ENCODE data around the gene CERS6.

The CERS6 gene

GRCh38 chr2:168552450-168552856, 96.4 kb downstream of the CERS6 start:
- H3K27ac ChIP-seq: no peak overlapping the region
- TF ChIP-seq, protein P1, sequence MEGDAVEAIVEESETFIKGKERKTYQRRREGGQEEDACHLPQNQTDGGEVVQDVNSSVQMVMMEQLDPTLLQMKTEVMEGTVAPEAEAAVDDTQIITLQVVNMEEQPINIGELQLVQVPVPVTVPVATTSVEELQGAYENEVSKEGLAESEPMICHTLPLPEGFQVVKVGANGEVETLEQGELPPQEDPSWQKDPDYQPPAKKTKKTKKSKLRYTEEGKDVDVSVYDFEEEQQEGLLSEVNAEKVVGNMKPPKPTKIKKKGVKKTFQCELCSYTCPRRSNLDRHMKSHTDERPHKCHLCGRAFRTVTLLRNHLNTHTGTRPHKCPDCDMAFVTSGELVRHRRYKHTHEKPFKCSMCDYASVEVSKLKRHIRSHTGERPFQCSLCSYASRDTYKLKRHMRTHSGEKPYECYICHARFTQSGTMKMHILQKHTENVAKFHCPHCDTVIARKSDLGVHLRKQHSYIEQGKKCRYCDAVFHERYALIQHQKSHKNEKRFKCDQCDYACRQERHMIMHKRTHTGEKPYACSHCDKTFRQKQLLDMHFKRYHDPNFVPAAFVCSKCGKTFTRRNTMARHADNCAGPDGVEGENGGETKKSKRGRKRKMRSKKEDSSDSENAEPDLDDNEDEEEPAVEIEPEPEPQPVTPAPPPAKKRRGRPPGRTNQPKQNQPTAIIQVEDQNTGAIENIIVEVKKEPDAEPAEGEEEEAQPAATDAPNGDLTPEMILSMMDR (conservative IDR thresholded peaks at IDR 0.05): no peak
- TF ChIP-seq ZFX (IDR thresholded peaks at IDR 0.05): no peak

- H3K27ac ChIP-seq: no peak overlapping the region
- TF ChIP-seq, protein P1 (conservative IDR thresholded peaks at IDR 0.05): no peak
- no peak for TF ChIP-seq ZFX (IDR thresholded peaks at IDR 0.05)
These were observed 99.2 kb downstream of the CERS6 start for GRCh38 chr2:168555283-168555682.

DNA sequence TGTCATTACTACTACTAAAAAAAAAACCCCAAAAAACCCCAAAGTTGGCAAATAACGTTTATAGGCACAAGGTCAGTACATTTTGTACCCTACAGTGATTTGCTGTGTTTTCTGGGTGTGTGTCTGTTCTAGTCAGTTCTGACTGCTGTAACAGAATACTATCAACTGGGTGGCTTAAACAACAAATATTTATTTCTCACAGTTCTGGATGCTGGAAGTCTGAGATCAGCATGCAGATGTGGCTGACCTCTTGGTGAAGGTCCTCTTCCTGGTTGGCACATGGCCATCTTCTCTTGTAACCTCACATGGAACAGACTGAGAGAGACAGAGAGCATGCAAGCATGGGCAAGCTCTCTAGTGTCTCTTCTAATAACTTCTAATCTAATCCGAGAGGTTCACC, 103.1 kb downstream of the CERS6 start:
- H3K27ac ChIP-seq: no peak overlapping the region
- TF ChIP-seq, protein P1 (conservative IDR thresholded peaks at IDR 0.05): no peak
- TF ChIP-seq ZFX (IDR thresholded peaks at IDR 0.05): no peak

GRCh38 chr2:168560817-168561499, 104.9 kb downstream of the CERS6 start:
- no peak overlapping the region for H3K27ac ChIP-seq

DNA sequence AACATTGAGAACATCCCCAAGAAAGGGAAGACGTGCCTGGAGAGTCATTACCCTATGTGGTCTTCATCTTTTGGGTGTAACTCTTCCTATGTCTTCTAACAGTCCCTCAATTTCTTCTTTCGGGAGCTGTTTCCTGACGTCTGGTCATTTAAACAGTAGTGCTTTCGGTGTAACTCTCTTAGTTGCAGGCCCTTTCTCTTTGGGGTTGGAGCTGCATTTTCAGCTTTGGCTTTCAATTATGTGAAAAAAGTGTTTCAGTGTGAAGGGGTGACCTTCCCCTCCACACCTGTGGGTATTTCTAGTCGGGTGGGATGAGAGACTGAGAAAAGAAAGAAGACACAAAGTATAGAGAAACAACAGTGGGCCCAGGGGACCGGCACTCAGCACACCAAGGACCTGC, 105.9 kb downstream of the CERS6 start:
- TF ChIP-seq, protein P1 (conservative IDR thresholded peaks at IDR 0.05): no peak
- TF ChIP-seq ZFX (IDR thresholded peaks at IDR 0.05): no peak
- H3K27ac ChIP-seq: no peak overlapping the region

More at GRCh38 chr2:168560817-168561499, 104.9 kb downstream of the CERS6 start:
- TF ChIP-seq, protein P1 (conservative IDR thresholded peaks at IDR 0.05): no peak
- no peak for TF ChIP-seq ZFX (IDR thresholded peaks at IDR 0.05)

DNA sequence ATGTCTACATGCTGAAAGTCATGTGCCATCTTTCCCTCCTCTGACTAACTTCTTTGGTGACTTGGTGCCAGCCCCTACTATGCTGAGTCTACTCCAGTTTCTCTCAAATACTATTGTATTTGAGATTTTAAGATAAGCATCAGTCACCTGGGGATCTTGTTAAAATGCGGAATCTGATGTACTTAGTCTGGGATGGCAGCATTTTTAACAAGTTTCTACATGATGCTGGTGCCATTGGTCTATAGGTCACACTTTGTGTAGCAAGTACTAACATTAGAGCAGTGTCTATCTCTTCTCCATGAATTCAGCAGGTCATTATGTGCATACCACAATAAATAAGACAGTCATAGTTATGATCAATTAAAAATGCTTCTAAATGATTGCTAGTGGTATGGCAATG, 106.9 kb downstream of the CERS6 start:
- H3K27ac ChIP-seq: no peak overlapping the region
- no peak for TF ChIP-seq ZFX (IDR thresholded peaks at IDR 0.05)

- TF ChIP-seq, protein P1 (conservative IDR thresholded peaks at IDR 0.05): no peak
- no peak for TF ChIP-seq ZFX (IDR thresholded peaks at IDR 0.05)
- no peak overlapping the region for H3K27ac ChIP-seq
These were observed 108.6 kb downstream of the CERS6 start for GRCh38 chr2:168564641-168565040.

- TF ChIP-seq ZFX (IDR thresholded peaks at IDR 0.05): no peak
- TF ChIP-seq, protein P1 (conservative IDR thresholded peaks at IDR 0.05): no peak
- no peak overlapping the region for H3K27ac ChIP-seq
These were observed 109.0 kb downstream of the CERS6 start for GRCh38 chr2:168565112-168565511.
